ENCODE data around the gene FUT8.
"Not testable (repeated sequence)": the region's sequence is repeated elsewhere in the genome, so short reads cannot be mapped to it uniquely, and the experiment has no call there.

FUT8 gene

GRCh38 chr14:65422088-65422834 is 9.7 kb downstream of the FUT8 start:
- H3K4me3 ChIP-seq (ENCODE audit: low read depth, low read length), result no peak overlapping the region
- in situ Hi-C loops (cut with HindIII; ENCODE audit: low sequenced_read_pairs), result no loop called here
- DNase-seq (ENCODE audit: low read depth), result no peak
- TF ChIP-seq CTCF (IDR thresholded peaks at IDR 0.05; ENCODE audit: low read depth, low read length, missing control alignments), result no peak

- in situ Hi-C loops (cut with HindIII; ENCODE audit: low sequenced_read_pairs), result no loop called here
Observed at GRCh38 chr14:65423982-65424381, 11.5 kb downstream of the FUT8 start.

GRCh38 chr14:65424531-65424930 is 12.0 kb downstream of the FUT8 start:
- TF ChIP-seq CTCF (IDR thresholded peaks at IDR 0.05; ENCODE audit: low read depth, low read length, missing control alignments), result no peak
- H3K4me3 ChIP-seq (ENCODE audit: low read depth, low read length), result no peak overlapping the region
- no peak for DNase-seq (ENCODE audit: low read depth)
- in situ Hi-C loops (cut with HindIII; ENCODE audit: low sequenced_read_pairs), result no loop called here

More at GRCh38 chr14:65423982-65424381, 11.5 kb downstream of the FUT8 start:
- DNase-seq (ENCODE audit: low read depth), result no peak
- TF ChIP-seq CTCF (IDR thresholded peaks at IDR 0.05; ENCODE audit: low read depth, low read length, missing control alignments), result no peak
- no peak overlapping the region for H3K4me3 ChIP-seq (ENCODE audit: low read depth, low read length)

DNA sequence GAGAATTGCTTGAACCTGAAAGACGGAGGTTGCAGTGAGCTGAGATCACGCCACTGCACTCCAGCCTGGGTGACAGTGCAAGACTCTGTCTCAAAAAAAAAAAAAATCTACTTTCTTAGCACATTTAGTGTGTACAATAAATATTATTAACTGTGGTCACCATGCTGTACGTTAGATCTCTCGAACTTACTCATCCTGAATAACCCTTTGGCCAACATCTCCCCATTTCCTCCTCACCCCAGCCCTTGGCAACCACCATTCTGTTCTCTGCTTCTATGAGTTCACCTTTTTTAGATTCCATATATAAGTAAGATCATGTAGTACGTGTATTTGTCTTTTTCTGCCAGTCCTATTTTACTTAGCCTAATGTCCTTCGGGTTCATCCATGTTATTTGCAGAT is 13.4 kb downstream of the FUT8 start:
- no peak overlapping the region for H3K4me3 ChIP-seq (ENCODE audit: low read depth, low read length)
- DNase-seq (ENCODE audit: low read depth), result no peak
- in situ Hi-C loops (cut with HindIII; ENCODE audit: low sequenced_read_pairs), result no loop called here
- no peak for TF ChIP-seq CTCF (IDR thresholded peaks at IDR 0.05; ENCODE audit: low read depth, low read length, missing control alignments)

DNA sequence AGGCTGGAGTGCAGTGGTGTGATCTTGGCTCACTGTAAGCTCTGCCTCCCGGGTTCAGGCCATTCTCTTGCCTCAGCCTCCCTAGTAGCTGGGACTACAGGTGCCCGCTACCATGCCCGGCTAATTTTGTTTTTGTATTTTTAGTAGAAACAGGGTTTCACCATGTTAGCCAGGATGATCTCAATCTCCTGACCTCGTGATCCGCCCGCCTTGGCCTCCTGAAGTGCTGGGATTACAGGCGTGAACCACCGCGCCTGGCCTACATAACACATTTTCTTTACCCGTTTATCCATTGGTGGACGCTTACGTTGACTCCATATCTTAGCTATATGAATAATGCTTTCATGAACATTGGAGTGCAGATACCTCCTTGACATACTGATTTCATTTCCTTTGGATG is 14.4 kb downstream of the FUT8 start:
- DNase-seq (ENCODE audit: low read depth); in situ Hi-C loops (cut with HindIII; ENCODE audit: low sequenced_read_pairs); H3K4me3 ChIP-seq (ENCODE audit: low read depth, low read length): not testable (repeated sequence)

DNA sequence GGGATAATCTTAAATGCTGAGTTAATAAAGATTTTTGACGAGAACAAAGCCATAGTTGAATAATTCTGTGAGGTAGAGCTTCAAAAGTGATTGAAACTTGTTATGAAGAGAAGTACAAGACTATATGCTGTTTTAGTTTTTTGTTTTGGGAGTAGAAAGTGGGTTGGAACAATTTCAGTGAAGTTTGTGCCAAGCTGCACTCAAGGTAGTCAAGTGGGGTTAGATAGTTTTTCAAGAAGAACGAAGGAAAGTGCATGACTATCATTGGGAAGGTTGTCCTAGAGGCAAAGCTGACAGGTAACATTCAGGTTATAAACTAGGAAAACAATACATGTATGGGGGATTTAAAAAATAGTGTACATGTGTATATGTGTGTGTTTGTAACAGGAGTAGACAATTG is 16.2 kb downstream of the FUT8 start:
- DNase-seq (ENCODE audit: low read depth), result no peak
- in situ Hi-C loops (cut with HindIII; ENCODE audit: low sequenced_read_pairs), result no loop called here
- no peak overlapping the region for H3K4me3 ChIP-seq (ENCODE audit: low read depth, low read length)
- TF ChIP-seq CTCF (IDR thresholded peaks at IDR 0.05; ENCODE audit: low read depth, low read length, missing control alignments), result no peak

DNA sequence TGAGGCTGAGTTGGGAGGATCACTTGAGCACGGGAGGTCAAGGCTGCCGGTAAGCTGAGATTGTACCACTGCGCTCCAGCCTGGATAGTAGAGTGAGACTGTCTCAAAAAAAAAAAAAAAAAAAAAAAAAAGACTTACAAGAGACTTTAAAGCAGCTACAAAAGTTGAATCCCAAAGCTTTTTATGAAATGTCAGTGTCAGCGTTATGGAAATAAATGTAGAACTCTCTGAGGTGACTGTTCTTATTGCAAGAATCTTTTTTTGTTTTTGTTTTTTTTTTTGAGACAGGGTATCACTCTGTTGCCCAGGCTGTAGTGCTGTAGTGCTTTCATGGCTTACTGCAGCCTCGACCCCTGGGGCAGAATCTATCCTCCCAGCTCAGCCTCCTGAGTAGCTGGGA is 17.2 kb downstream of the FUT8 start:
- H3K4me3 ChIP-seq (ENCODE audit: low read depth, low read length), result no peak overlapping the region
- TF ChIP-seq CTCF (IDR thresholded peaks at IDR 0.05; ENCODE audit: low read depth, low read length, missing control alignments), result no peak
- DNase-seq (ENCODE audit: low read depth), result no peak
- in situ Hi-C loops (cut with HindIII; ENCODE audit: low sequenced_read_pairs), result no loop called here

Measured in astrocyte of the cerebellum (primary cell).